Keratinocyte (primary cell): ENCODE measurements around the gene GPC5. TPM values are rescaled to one million over a fixed set of nuclear protein-coding genes. Genes with fewer than 3 reads are reported as not detected.

ENCODE experiments used
- DNase-seq: peaks from one replicate; pipeline ENCODE4 v3.0.0-alpha.2; 2011; ENCODE audit warnings: low read depth, missing footprints, low spot score
- FAIRE-seq: peaks from 2 replicates; lab custom pipeline; 2011; peaks lifted over from hg19 to GRCh38; lab: Jason Lieb, UNC
- H2AFZ ChIP-seq: 2 replicates; pipeline ENCODE4 v1.6.0; 2012; ENCODE audit warnings: low read length, control low read depth, inconsistent platforms; ENCODE audit not compliant: control insufficient read depth
- H3K27ac ChIP-seq: 2 replicates; pipeline ENCODE4 v1.5.1; 2011; ENCODE audit warnings: low read length; ENCODE audit not compliant: control insufficient read depth, insufficient read depth
- H3K27me3 ChIP-seq: 3 replicates; pipeline ENCODE4 v1.6.0; 2011; ENCODE audit warnings: low read length; ENCODE audit not compliant: control insufficient read depth, insufficient read depth; ENCODE audit errors: extremely low read depth
- H3K36me3 ChIP-seq, 2 experiments: 2 replicates in 1 of 2; 3 replicates in 1 of 2; pipeline ENCODE4 v1.5.1; 2011; ENCODE audit warnings: low read length in 2 of 2, mild to moderate bottlenecking in 1 of 2; ENCODE audit not compliant: control insufficient read depth in 2 of 2, insufficient read depth in 2 of 2; ENCODE audit errors: extremely low read depth in 1 of 2
- H3K4me1 ChIP-seq: 3 replicates; pipeline ENCODE4 v1.5.1; 2011; ENCODE audit warnings: low read length; ENCODE audit not compliant: control insufficient read depth, insufficient read depth; ENCODE audit errors: extremely low read depth
- H3K4me2 ChIP-seq: 3 replicates; pipeline ENCODE4 v1.6.0; 2011; ENCODE audit warnings: low read depth, low read length; ENCODE audit not compliant: control insufficient read depth, insufficient read depth; ENCODE audit errors: extremely low read depth
- H3K4me3 ChIP-seq, 3 experiments: fragments of 200-600 bp in 1 of 3; sonication (generic) in 1 of 3; 2 replicates in 2 of 3; 3 replicates in 1 of 3; pipeline ENCODE4 v1.5.1; 2011 to 2016; ENCODE audit warnings: low read length in 3 of 3, mild to moderate bottlenecking in 3 of 3, control low read depth in 2 of 3, inconsistent platforms in 1 of 3, low read depth in 1 of 3, mixed read lengths in 1 of 3, mixed run types in 1 of 3, moderate library complexity in 1 of 3; ENCODE audit not compliant: control insufficient read depth in 2 of 3, insufficient read depth in 2 of 3; ENCODE audit errors: extremely low read depth in 1 of 3
- H3K79me2 ChIP-seq: 2 replicates; pipeline ENCODE4 v1.6.0; 2012; ENCODE audit warnings: low read length; ENCODE audit not compliant: control insufficient read depth, insufficient read depth
- H3K9ac ChIP-seq: 3 replicates; pipeline ENCODE4 v1.6.0; 2011; ENCODE audit warnings: low read length; ENCODE audit not compliant: control insufficient read depth, insufficient read depth; ENCODE audit errors: extremely low read depth
- H3K9me1 ChIP-seq: 3 replicates; pipeline ENCODE4 v1.6.0; 2011; ENCODE audit warnings: low read length; ENCODE audit not compliant: control insufficient read depth, insufficient read depth; ENCODE audit errors: extremely low read depth
- H3K9me3 ChIP-seq: 2 replicates; pipeline ENCODE4 v1.5.1; 2012; ENCODE audit warnings: low read depth, low read length; ENCODE audit not compliant: control insufficient read depth
- H4K20me1 ChIP-seq: 3 replicates; pipeline ENCODE4 v1.6.0; 2011; ENCODE audit warnings: low read length; ENCODE audit not compliant: control insufficient read depth, insufficient read depth; ENCODE audit errors: extremely low read depth
- CTCF ChIP-seq, 3 experiments: IDR thresholded peaks in 1 of 3; conservative IDR thresholded peaks in 1 of 3; optimal IDR thresholded peaks in 1 of 3; 2 replicates in 2 of 3; 3 replicates in 1 of 3; pipeline versions ENCODE3 to v1.5.1; 2011; ENCODE audit warnings: low read length in 3 of 3, mild to moderate bottlenecking in 3 of 3, moderate library complexity in 2 of 3, control low read depth in 1 of 3, inconsistent platforms in 1 of 3; ENCODE audit not compliant: insufficient read depth in 2 of 3; ENCODE audit errors: extremely low read depth in 1 of 3
- EZH2 ChIP-seq: IDR thresholded peaks from one replicate; pipeline ENCODE4 v1.6.1; 2012; ENCODE audit warnings: inconsistent platforms, mild to moderate bottlenecking, low read length, moderate library complexity
- dilution Hi-C: fragments of 300-500 bp; cut with MboI; formaldehyde crosslinking; loops from one replicate; pipeline ENCODE4 v1.7.0; 2020; ENCODE audit warnings: low sequenced_read_pairs; ENCODE audit not compliant: extremely low pct_ligation_motif_present
- polyA plus RNA-seq, 5 experiments: library from polyadenylated mRNA; depleted of rRNA in 3 of 5; stranded (reverse) in 3 of 5; stranded (forward) in 1 of 5; unstranded in 1 of 5; fragments of >200 nt; gene quantifications; 1 replicate in 1 of 5; 2 replicates in 3 of 5; 3 replicates in 1 of 5; pipeline versions ENCODE4 v1.2.1 to v1.2.3, GENCODE V29; 2011 to 2012; ENCODE audit warnings: missing spikeins in 2 of 5, low read depth in 1 of 5, low replicate concordance in 1 of 5

Gene GPC5
- polyA plus RNA-seq, 1 donor (not counting 4 experiments of a cell fraction or from before 2014, with no cell fraction given): 0.10 TPM

GRCh38 chr13:92535222-92536006, 1137.0 kb downstream of the GPC5 start:
- Histone ChIP-seq H3K4me3 (no peak overlapping the region), H3K4me2 (no peak overlapping the region), H3K27ac (no peak overlapping the region), H3K9ac (no peak overlapping the region), H3K9me3 (no peaks in the 10 kb centered on the region), H4K20me1 (no peaks in the 10 kb centered on the region), H3K36me3 (no peaks in the 10 kb centered on the region), H3K9me1 (no peaks in the 10 kb centered on the region), H3K79me2 (no peaks in the 10 kb centered on the region), H2AFZ (no peak overlapping the region), H3K4me1 (no peaks in the 10 kb centered on the region), H3K27me3 (no peaks in the 10 kb centered on the region)
- dilution Hi-C loops: no loop called here
- no peak for TF ChIP-seq EZH2
- TF ChIP-seq CTCF (optimal IDR thresholded peaks at IDR 0.05 in 1 of 3, IDR thresholded peaks at IDR 0.05 in 1 of 3, conservative IDR thresholded peaks at IDR 0.05 in 1 of 3; ENCODE audit: extremely low read depth in 1 of 3, insufficient read depth in 2 of 3, low read length in 3 of 3): no peak
- no peak for DNase-seq
- FAIRE-seq: no peak

DNA sequence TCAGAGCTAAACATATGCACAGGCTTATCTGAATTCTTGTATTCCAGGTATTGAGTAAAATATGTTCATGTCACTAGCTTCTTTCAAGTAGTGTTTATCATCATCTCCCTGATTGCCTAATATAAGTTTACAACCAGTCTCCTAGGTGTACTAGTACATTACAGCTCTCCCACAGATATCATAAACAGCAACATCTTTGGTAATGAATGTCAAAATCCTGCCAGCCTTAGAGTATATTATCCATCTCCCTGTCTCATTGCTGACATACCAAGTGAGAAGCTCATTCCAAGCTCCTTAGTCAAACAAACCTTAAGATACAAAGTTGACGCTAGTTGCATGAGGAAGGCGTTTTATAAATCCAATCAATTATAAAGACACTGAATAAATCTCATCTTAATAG, 1139.0 kb downstream of the GPC5 start:
- Histone ChIP-seq H3K9me1 (no peaks in the 10 kb centered on the region), H4K20me1 (no peaks in the 10 kb centered on the region), H2AFZ (no peak overlapping the region), H3K4me1 (no peaks in the 10 kb centered on the region), H3K4me2 (no peak overlapping the region), H3K79me2 (no peaks in the 10 kb centered on the region), H3K27me3 (no peaks in the 10 kb centered on the region), H3K9me3 (no peaks in the 10 kb centered on the region), H3K9ac (no peak overlapping the region), H3K27ac (no peak overlapping the region), H3K4me3 (no peak overlapping the region), H3K36me3 (no peaks in the 10 kb centered on the region)
- dilution Hi-C loops: no loop called here
- DNase-seq (no peak), FAIRE-seq (no peak)
- TF ChIP-seq EZH2 (no peak), CTCF (optimal IDR thresholded peaks at IDR 0.05 in 1 of 3, IDR thresholded peaks at IDR 0.05 in 1 of 3, conservative IDR thresholded peaks at IDR 0.05 in 1 of 3; ENCODE audit: extremely low read depth in 1 of 3, insufficient read depth in 2 of 3, low read length in 3 of 3) (no peak)
